ENCODE measurements around the gene FAM228A.
"Not testable (repeated sequence)": the region's sequence is repeated elsewhere in the genome, so short reads cannot be mapped to it uniquely, and the experiment has no call there.

Gene FAM228A

DNA sequence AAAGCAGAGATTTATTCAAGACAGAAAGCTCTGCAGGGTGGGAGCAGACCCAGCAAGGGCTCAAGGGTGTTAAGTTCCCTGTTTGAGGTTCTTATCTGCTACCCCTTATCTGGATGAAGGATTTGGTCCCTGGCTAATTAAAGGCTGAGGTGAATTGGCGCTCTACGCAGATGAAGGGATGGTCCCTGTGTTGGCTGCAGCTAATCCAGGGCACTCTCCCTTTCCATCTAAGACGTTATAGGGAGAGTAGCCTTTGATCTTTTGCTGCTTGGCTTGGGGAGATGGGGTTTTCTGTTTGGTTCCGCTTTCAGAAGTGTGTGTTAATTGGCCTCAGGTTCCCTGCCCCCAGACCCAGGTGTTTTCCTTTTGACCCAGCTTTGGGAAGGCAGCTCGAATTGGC is 17.0 kb downstream of the FAM228A start:
- DNase-seq = no peak

DNA sequence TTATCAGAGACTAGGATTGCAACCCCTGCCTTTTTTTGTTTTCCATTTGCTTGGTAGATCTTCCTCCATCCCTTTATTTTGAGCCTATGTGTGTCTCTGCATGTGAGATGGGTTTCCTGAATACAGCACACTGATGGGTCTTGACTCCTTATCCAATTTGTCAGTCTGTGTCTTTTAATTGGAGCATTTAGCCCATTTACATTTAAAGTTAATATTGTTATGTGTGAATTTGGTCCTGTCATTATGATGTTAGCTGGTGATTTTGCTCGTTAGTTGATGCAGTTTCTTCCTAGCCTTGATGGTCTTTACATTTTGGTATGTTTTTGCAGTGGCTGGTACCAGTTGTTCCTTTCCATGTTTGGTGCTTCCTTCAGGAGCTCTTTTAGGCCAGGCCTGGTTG is 22.4 kb downstream of the FAM228A start:
- not testable (repeated sequence) for DNase-seq

DNA sequence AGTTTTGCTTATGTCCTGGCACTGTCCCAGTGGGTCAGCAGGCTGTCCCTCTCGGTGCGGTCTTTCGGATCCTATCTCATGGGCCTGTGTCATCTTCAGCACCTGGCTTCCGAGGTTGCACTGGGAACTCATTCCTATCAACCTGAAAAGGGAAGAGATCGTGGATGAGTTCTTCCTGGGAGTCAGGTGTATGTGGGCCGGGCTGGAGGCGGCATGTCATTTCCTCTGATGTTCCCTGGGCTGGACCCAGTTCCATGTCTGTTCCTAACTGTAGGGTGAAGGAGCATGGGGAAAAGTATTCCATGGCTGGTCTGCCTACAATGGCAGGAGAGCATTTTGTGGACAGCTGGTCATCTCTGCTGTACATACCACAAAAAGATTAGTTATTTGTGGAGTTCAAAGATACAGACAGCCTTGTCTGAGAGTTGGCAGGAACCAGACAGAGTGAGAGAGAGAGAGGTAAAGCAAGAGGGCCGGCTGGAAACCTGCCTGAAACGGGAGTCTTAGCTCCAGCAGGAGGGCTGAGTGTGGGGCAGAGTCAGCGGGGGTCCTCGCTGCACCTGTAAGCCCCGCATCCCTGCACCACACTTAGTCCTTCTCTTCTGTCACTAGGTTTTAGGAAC is 25.2 kb downstream of the FAM228A start:
- DNase-seq = no peak

DNA sequence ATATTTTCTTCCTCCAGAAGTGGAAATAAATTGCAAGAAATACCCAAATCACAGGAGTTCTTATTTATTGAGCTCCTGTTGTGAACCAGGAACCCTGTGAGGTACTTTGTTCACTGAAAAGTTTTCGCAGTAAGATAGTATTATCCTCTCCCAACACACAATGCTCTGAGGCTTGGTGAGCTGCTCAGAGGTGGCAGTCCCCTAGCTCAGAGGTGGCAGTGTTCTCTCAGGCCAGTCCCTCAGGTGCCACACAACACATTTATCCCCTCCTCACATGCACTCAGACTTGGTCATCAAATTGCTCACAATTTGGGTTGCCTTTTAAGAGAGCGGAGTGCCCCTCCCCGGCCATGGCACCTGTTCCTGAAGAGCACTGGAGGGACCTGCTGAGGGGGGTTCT is 25.9 kb downstream of the FAM228A start:
- DNase-seq = no peak

DNA sequence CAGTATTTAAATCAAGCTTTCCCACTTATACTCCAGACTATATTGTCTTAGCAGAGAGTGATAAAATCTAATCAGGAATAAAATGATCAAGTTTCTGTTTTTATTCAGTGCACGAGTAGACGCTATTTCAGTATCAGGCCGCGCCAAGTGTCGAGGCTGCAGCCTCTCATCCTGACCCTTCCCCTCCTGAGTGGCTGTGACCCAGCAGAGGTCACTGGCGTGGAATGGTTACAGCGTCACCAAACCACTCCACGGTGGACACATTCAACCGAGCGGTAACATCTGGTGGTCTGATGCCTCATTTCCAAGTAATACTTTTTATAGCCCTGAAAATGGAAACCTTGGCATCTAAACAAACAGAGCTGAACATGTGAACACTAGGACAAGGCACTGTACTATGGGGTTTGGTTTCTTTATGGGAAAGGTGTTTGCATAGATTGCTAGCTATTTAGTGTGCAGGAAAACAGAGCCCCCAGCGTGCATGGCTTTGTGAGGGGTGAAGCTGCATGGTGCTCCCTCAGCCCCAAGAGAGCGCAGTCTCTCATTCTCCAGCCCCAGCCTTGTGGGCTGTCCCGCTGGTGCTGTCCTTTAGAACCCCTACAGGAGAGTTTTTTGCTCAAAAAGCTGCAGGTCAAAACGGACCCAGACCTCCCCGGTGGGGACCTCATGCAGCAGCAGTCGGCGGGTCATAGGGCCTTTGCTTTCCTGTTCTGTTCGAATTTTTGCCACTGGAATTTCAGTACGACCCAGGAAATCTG is 28.4 kb downstream of the FAM228A start:
- no peak for DNase-seq

DNA sequence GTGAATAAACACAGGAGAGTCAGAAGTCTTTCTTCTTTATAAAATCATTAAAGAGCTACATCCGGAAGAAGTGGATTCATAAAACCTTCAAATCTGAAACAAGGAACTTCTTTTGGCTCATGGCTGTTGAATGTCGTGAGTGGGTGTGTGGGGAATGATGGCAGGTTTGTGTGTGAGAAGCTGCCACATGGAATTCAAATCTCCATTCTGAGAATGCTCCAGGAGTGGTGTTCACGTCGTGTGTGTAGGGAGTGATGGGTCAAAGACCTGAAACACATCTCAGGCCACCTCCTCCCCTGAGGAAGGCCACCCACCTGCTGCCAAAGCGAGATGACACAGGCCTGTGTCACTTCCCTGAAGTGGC is 28.9 kb downstream of the FAM228A start:
- no peak for DNase-seq

DNA sequence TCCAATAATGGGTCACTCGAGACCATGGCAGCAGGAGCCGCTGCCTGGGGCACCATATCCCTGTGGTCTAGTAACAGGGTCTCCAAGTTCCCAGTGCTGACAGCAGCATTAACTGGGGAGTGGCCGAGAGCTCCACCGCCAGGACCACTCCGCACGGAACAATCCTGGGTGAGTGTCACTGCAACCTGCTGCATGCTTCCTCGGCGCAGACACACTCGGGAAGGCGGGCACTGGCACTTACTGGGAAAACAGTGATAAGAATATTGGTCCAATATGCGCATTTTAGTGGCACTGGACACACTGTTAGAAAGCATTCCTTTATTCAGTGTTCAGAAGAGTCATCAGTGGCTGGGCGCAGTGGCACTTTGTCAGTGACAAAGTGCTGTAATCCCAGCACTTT is 29.7 kb downstream of the FAM228A start:
- DNase-seq = no peak

DNA sequence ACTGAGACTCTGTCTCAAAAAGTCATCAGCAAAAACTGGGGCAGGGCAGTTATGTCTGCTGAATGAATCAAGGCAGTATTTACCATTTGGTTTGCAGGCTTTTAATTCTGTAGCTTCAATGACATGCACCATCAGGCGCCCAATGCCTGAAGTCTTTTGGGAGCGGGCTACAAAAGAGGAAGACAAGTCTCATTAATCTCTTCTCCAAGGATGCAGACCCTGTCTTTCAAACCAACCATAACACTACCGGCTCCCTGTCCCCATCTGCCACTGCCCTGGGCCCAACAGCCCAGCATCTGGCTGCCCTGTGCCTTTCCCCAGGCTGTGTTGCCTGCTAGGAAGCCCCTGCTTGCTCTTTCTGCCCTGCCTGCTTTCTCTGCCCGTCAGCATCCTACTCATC is 30.3 kb downstream of the FAM228A start:
- DNase-seq = no peak

DNA sequence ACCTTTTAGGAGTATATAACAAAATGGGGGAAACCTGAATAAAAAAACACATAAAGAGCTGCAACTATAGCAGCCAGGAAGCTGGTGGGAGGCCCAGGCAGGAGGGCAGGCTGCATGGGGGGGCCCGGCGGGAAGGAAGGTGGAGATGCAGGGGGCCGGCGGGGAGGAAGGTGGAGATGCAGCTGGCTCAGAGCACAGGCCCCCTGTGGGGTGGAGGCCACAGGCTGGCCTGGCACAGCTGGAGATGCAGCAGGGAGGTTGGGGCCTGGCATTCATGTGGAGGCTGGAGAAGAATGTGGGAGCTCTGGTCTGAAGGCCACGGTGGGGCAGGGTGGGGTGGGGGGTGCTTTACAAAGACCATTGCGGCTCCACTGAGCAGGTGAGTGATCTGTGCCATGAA is 31.4 kb downstream of the FAM228A start:
- no peak for DNase-seq

DNA sequence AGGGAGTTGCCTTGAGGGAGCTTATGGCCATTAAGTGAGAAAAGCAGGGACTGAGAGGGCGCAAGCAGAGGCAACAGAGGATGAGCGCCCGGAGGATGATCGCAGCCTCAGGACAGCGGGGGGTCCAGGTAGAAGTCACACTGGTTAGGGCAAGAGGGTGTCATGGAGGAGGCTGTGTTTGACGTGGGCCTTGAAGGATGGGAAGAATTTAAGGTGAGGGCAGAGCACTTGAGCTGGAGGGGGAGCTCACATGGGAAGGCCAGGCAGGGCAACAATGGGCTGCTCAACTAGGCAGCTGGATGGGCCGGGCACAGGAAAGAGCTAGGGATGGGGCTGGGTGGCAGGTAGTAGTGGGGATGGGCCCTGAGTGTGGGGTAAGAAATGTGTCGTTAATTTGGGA is 31.9 kb downstream of the FAM228A start:
- DNase-seq = no peak

DNA sequence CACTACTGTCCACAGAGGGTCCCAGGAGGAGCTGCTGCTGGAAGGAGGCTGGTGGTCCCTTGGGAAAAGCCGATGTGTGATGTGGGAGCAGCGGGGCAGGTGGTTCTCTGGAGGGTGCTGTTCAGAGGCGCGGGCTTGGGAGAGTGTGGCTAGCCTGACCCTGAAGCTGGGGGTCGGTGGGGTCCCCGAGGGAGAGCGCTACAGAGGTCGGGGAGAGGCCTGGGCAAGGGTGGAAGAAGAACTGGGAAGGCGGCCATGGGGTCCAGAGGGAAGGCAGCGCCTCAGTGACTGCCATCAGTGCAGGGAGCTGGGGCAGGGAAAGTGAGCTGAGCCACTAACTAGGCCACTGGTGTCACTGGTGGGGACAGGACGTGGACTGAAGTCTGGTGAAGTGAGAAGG is 32.5 kb downstream of the FAM228A start:
- no peak for DNase-seq

DNA sequence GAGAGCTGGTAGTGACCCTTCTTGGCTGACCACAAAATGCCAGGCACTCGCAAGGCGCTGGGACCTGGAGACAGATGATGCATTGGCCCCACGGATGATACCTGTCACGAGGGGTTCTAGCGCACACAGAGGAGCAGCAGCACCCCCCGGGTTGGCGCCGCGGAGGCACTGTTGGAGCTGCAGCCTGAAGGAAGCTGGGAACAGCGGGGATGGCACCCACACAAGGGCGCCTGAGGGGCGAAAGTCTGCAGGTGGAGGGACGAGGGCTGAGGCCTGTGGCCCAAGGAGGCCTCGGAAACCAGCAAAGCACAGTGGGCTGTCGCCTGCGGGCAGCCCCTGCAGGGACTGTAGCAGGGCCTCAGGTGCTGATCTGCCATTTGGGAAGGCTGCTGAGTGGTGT is 33.6 kb downstream of the FAM228A start:
- DNase-seq = no peak

DNA sequence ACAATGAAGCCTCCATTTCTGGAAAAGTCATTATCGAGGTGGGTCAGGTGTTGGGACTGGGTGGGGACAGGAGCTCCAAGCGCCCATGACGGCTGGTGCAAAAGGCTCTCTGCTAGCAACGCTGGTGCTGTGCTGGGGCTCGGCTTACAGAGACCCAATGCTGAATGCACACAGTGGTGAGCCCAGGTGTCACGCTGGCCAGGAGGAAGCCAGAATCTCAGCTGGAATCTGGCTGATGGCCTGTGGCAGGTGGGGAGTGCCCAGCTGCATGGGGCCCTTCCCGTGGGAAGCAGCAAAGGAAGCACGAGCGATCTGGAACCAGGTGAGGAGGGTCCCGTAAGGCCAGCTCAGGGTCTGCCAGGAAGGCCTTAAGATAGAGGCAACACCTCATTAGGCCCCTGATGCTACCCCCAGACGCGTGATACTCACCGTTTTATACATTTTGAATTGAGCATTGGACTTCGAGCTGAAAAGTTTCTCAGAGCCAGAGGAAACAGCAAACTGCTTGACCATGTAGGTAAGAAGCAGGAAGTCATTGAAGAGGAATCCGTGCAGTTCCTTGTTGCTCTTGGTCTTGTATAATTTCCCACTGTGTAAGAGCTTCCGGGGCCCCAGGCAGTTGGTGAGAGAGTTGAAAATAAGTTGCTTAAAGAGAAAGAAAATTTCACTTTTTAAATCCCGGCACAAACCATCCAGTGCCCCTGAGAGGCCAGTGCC is 34.7 kb downstream of the FAM228A start:
- no peak for DNase-seq

DNA sequence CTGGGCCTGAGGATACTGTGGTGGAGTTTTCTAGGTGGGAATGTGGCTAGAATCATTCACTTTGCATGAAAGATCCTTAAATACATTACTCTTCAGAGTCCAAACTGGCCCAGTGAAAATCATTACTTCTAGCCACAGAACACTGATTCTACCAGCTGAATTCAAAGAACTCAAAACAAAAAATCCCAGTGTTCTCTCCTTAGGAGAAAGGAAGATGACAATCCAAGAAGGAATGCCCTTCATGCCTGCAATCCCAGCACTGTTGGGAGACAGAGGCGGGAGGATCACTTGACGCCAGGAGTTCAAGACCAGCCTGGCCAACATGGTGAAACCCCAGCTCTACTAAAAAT is 35.2 kb downstream of the FAM228A start:
- no peak for DNase-seq

DNA sequence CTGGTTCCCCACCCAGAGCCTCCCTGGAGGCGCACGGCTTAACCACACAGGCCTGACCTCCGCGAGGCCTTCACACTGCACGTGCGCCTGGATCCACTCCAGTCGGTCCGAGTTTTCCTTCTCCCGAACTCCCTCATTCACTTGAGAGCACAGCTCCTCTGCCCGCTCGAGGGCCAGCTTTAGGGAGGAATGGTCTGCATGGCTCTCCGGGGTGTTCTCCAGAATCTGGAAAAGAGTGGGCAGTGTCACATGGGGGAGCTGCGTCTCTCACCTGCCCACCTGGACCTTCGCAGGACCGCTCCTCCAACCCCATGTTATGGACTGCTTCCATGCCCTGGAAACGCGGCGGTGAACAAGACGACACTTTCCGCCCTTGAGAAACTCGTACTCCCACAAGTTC is 35.9 kb downstream of the FAM228A start:
- no peak for DNase-seq

DNA sequence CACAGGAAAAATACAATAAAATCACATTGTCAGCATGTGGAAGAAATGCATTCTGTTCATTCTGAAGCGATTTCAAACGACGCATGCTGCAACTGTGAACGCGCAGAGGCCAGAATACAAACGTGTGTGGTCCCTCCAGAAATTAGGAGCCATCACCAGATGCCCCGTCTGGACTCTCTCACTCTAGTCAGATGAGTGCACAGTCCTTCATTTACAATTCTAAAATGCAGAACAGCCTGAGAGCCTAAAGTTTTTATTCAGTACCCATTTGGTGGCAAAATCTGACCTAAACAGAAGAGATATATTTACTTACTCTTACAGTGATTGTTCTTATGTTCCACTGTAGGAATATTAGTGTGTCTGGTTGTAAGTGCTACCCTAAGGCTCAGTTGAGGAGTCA is 36.6 kb downstream of the FAM228A start:
- DNase-seq = no peak

DNA sequence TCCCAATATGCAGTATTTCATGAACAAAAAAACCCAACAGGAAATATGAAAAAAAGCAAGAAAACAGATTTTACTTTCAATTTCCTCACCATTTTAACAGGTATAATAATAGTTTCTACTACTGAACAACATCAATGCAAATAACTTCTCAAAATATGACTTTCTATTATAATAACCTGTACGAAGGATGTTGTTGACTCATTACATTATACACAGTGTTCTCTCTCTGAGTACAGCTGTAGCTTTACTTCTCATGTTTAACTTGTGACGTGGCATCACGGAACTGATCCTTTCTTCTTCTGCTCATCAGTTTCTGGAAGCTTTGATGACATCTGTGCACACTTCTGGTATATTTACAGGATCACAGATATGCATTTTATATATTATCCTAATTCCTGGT is 40.0 kb downstream of the FAM228A start:
- no peak for DNase-seq

DNA sequence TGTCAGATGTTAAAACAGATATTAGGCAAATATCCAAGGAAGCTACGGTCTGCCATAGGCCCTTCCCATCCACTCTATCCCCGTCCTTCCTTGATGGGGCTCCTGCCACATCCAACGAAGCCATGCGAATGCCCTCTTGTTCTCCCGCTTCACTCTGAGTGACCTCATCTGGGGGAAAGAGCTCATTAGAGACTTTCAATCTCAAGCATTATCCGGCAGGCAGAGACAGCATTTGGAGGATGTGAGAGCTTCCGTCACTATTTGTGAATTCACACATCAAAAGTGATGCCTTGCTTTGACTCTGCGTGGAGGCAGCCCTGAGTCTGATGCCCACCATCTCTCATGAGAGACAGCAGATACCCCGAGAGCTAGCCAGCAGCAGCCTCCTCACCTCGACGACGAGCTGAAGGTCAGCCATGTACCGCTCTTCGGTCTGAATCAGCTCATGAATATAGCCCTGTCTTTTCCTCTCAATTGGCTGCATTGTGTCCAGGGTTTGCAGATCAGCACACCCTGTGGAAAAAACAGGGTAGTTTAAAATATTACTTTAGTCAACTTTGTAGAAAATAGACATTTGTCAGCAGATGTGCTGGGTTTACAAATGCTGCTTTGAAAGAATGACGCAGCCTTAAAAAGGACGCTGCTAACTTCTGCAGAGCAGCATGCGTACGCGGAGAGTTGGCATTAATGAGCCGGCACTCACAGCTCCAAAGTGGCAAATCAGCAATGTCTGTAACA is 45.9 kb downstream of the FAM228A start:
- no peak for DNase-seq

DNA sequence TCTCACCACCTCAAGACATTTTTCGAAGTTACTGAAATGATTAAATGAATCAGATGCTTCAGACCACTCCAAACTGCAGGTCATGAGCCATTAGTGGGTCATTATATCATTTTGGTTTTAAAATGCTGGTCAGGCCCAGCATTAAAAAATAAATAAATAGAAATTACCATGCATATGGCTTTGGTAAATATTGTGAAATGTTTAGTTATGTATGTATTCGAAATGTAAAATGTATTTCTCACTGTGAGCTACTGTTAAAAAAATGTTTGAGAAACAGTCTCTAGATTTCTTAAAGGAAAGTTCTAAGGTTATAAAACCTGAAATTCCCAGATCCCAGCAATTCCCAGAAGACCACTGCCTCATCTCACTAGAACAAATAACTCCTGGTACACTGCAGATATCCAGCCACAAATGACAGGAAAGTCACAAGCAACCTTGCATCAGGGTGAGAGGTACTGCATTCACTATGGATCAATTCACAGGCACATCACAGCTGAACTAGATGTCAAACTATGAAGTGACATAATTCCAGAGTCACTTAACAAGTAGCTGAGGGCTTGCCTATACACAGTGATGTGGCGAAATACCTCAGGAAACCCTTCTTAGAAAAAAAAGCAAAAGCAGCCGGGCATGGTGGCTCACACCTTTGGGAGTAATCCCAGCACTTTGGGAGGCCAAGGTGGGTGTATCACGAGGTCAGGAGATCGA is 46.6 kb downstream of the FAM228A start:
- no peak for DNase-seq

DNA sequence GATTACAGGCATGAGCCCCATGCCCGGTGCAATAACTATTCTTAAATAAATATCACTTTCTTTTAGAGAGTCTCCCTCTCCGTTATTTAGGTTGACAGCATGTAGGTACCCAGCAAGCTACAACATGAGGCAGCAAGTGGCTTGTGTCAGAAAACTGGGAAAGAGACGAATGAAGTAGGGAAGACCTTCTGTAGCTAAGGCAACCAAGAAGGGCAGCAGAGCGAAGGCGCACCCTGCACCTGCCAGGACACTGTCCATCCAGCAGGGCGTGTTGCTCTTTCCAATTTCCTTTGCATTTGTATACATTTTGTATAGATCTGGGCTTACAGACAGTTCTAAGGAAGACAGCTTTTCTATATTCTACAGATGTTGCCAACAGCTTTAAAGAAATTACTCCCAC is 48.1 kb downstream of the FAM228A start:
- DNase-seq = no peak

DNA sequence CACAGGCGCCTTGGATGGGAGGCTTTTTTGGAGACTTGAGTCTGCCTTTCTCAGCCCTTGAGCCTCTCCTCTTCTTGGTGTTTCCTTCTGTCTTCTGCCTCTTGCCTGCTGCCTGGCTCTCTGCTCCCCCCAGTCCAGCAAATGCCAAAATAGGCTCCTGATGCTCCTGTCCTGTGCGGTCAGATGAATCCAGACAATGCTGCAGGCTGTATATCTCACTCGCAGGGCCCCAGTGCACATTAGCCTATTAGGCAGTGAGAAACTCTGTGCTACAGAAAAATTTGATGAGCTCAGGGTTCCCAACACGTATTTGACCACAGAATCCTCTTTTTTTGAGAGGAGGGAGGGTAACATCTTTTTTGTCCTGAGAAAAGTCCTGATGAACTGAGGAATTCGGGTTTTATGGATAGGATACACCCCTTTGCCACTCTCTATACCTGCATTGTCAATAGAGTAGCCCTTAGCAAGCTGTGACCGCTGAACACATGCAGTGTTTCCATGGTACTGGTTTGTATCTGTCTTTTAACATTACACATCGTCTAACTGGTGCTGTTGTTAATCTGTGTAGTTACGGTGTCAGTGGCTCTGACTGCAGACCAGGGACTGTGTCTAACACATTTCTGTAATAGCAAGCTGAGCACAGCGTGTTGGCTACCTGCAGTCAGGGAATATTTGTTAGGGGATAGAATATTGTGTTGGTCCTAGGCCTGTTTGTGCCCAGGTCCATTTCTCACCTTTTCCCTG is 50.8 kb downstream of the FAM228A start:
- DNase-seq = no peak

DNA sequence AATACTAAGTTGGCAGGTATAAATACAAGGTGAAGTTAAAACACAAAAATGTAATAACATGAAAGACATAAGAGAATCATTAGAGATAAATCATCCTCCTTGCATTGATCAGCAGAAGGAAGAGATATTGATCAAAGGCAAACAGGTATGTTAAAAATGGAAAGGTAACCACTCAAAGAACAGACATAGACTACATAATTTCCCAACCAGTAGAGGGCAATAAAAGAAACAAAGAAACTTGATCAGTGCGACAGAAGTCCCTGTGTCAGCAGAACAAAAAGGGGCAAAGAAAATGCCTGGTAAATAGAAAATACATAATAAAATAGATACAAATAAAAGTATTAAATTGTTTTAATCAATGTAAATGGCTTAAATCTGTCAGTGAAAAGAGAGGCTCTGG is 53.6 kb downstream of the FAM228A start:
- peak; percentile 14 for DNase-seq
